HUDEP-2 (cell line): Measurements from ENCODE around the gene TPK1.
"Not testable (repeated sequence)": the region's sequence is repeated elsewhere in the genome, so short reads cannot be mapped to it uniquely, and the experiment has no call there.

Source experiments
- DNase-seq, 76 experiments: peaks; one replicate each; lab custom pipeline; 2025; ENCODE audit not compliant: unreplicated experiment in 76 of 76; lab: John Stamatoyannopoulos, UW

The TPK1 gene

GRCh38 chr7:144653449-144653848, 182.4 kb downstream of the TPK1 start:
- DNase-seq, result no peak

- DNase-seq, result no peak
Measured at GRCh38 chr7:144650439-144650838, 185.4 kb downstream of the TPK1 start.

GRCh38 chr7:144649120-144649519, 186.7 kb downstream of the TPK1 start:
- DNase-seq, result no peak

- no peak for DNase-seq
Measured at GRCh38 chr7:144641389-144642044, 194.3 kb downstream of the TPK1 start.

GRCh38 chr7:144632724-144633123, 203.1 kb downstream of the TPK1 start:
- no peak for DNase-seq

GRCh38 chr7:144629598-144629997, 206.3 kb downstream of the TPK1 start:
- no peak for DNase-seq

- DNase-seq, result no peak
Measured at GRCh38 chr7:144629011-144629410, 206.8 kb downstream of the TPK1 start.

- DNase-seq, result no peak
Measured at GRCh38 chr7:144628176-144628575, 207.7 kb downstream of the TPK1 start.

GRCh38 chr7:144622745-144623144, 213.1 kb downstream of the TPK1 start:
- no peak for DNase-seq

GRCh38 chr7:144606261-144606660, 229.6 kb downstream of the TPK1 start:
- no peak for DNase-seq

GRCh38 chr7:144596953-144597352, 238.9 kb downstream of the TPK1 start:
- no peak for DNase-seq

GRCh38 chr7:144594580-144594979, 241.3 kb downstream of the TPK1 start:
- DNase-seq, result no peak

GRCh38 chr7:144588559-144589051, 247.2 kb downstream of the TPK1 start:
- no peak for DNase-seq

- no peak for DNase-seq
Measured at GRCh38 chr7:144587701-144588100, 248.2 kb downstream of the TPK1 start.

- no peak for DNase-seq
Measured at GRCh38 chr7:144584726-144585125, 251.1 kb downstream of the TPK1 start.

- no peak for DNase-seq
Measured at GRCh38 chr7:144579687-144580086, 256.2 kb downstream of the TPK1 start.

GRCh38 chr7:144575456-144575855, 260.4 kb downstream of the TPK1 start:
- no peak for DNase-seq

- DNase-seq, result not testable (repeated sequence)
Measured at GRCh38 chr7:144574753-144575152, 261.1 kb downstream of the TPK1 start.

- DNase-seq, result no peak
Measured at GRCh38 chr7:144568233-144568632, 267.6 kb downstream of the TPK1 start.

- no peak for DNase-seq
Measured at GRCh38 chr7:144565586-144565985, 270.3 kb downstream of the TPK1 start.

GRCh38 chr7:144549861-144550260, 286.0 kb downstream of the TPK1 start:
- no peak for DNase-seq

GRCh38 chr7:144548556-144548955, 287.3 kb downstream of the TPK1 start:
- no peak for DNase-seq

GRCh38 chr7:144547888-144548287, 288.0 kb downstream of the TPK1 start:
- DNase-seq, result no peak
